ENCODE results near the gene CYP8B1.

CYP8B1 gene, protein sequence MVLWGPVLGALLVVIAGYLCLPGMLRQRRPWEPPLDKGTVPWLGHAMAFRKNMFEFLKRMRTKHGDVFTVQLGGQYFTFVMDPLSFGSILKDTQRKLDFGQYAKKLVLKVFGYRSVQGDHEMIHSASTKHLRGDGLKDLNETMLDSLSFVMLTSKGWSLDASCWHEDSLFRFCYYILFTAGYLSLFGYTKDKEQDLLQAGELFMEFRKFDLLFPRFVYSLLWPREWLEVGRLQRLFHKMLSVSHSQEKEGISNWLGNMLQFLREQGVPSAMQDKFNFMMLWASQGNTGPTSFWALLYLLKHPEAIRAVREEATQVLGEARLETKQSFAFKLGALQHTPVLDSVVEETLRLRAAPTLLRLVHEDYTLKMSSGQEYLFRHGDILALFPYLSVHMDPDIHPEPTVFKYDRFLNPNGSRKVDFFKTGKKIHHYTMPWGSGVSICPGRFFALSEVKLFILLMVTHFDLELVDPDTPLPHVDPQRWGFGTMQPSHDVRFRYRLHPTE

DNA sequence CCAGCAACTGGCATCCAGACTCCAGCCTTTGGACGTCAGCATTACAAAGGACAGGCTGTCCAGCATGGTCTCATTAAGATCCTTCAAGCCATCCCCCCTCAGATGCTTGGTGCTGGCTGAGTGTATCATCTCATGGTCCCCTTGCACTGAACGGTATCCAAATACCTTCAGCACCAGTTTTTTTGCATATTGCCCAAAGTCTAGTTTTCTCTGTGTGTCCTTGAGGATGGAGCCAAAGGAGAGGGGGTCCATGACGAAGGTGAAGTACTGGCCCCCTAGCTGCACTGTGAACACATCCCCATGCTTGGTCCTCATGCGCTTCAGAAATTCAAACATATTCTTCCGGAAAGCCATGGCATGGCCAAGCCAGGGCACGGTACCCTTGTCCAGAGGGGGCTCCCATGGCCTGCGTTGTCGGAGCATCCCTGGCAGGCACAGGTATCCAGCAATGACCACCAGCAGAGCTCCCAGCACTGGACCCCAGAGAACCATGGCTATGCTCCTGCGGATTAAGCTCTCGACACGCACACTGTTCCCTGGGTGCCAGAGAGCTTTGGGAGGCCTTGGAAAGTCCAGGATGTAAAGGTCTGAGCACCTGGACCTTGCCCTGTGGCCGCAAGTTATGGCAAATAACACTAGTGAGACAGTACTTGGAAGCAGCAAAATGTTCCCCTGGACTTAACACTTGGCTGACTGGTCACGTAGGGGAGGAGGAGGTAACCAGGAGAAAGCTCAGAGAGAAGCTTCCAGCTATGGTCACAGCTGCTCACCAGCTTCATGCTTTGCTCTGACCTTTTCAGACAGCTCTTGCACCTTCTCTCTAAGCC lies at the start of gene CYP8B1:
Gene CYP8B1 (minus strand): TSS at position 555 of the 827 bp plus-strand sequence. CDS start 63 bp downstream, at position 492.
- DNase-seq: no peak

DNA sequence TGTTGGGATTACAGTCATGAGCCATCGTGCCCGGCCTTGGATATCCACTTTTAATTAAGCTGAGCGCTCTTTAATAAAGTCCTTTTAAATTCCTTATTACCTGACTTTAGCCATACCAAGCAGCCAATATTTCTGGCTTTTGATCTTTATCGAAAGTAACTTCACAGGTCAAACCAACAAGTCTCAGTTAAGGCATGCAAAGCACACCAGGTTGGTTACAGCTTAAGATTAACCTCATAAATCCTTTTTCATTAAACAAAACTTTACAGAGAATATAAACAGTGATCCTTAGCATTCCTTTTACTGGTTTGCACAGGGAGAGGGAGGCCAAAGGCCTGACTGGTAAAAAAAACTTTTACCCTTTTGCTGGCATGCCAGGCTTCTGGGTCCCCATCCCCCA lies 47.9 kb upstream of the CYP8B1 start:
- no peak for DNase-seq

DNA sequence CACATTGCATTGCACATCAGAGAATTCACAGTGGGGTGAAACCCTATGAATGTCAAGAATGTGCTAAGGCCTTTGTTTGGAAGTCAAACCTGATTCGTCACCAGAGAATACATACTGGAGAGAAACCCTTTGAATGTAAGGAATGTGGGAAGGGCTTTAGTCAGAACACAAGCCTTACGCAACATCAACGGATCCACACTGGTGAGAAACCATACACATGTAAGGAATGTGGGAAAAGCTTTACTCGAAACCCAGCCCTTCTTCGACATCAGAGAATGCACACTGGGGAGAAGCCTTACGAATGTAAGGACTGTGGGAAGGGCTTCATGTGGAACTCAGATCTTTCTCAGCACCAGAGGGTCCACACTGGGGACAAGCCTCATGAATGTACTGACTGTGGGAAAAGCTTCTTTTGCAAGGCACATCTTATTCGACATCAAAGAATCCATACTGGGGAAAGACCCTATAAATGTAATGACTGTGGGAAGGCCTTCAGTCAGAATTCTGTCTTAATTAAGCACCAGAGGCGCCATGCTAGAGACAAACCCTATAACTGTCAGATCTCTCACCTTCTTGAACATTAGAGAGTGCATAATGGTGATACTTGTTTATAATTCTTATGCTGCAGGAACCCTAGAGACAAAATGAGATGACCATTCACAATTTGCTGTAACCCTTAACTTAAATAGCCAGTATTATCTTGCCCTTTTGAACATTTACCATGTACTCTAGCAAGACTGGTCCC lies 39.3 kb upstream of the CYP8B1 start:
- no peak for DNase-seq

DNA sequence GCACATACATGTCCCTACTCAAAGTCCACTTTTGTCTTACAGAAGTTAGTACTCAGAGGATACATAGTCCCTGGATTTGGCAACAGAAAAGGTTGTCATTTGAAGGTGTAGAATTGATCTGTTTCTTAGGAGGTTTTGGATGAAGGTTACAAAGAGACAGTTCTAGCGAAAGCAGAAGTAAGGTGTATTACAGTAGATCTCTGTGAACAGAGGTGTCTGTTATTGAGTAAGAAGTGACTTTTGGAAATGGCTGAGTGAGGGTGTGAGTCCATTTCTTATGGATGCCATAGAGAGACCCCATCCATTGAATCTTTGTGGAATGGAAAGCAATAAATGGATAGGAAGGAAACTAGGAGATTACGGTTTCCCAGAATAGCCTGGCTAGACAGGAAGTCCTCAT lies 35.9 kb upstream of the CYP8B1 start:
- no peak for DNase-seq

DNA sequence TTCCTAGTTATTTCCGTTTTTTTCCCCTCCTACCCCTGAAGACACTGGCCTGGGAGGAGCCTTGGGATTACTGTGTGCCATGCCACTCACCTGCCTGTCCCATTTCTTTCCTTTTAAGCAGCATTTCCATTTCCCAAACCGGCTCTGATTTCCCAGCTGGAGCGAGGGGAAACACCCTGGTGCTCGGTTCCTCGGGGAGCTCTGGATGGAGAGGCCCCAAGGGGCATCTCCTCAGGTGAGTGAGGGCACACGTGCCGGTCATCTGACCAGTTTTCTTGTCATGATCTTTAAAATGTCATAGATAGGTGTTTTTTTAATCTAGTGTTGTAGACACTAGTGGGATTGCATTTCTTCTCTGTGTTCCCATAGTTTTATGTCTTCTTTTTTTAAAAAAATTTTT lies 33.0 kb upstream of the CYP8B1 start:
- no peak for DNase-seq

DNA sequence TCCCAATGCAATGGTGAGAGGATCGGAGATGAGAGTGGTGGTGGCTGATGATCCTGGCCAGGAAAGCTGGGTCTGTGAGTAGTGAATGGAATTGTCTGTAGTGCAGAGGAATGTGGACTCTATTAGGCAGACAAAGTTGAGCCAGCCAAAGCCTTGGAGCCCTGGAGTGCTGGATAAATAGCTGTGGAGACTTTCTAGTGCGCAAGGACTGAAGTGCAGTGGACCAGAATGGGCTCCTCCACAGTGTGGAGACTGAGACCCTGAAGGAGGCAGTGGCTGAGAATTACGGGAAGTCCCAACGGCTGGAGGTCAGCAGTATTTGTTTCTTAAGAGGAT lies 31.1 kb upstream of the CYP8B1 start:
- DNase-seq: no peak

DNA sequence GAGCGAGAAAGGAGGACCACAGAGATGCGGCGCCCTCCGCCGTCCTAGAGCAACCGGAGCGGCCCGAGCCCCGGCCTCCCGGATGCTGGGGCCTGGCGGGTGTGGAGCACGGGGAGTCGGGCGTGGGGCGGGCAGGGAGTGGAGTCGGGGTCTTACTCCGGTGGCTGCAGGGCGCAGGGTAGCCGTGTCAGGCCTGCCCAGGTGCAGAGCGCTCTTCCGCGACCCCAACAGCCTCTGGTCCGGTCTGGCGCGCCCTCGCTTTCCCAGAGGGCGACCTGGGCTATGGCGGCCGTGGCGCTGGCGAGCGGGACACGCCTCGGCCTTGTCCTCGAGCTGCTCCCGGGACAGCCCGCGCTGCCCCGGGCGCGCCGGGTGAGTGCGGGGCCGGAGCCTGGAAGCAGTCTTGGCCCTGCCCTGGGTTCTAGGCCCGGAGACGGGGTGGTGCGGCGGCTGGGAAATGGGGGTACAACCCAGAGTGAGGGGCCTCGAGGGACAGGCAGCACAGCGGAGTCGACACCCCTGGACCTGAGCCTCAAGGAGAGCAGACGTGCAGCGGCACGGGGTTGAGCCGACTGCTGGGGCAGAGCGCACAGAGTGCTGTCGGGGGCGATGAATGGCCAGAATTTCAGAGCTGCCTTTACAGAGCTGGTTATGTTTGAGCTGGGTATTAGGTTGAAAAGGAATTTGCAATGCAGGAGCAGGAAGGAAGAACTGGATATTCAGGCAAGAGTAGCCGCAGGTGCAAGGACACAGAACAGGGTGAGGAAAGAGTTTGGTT lies 30.6 kb upstream of the CYP8B1 start, which contains the start of gene ZNF662:
Gene ZNF662 (plus strand): TSS at position 73 of the 778 bp plus-strand sequence. CDS start 1,973 bp downstream, outside the sequence.
- DNase-seq: peak; percentile 49

DNA sequence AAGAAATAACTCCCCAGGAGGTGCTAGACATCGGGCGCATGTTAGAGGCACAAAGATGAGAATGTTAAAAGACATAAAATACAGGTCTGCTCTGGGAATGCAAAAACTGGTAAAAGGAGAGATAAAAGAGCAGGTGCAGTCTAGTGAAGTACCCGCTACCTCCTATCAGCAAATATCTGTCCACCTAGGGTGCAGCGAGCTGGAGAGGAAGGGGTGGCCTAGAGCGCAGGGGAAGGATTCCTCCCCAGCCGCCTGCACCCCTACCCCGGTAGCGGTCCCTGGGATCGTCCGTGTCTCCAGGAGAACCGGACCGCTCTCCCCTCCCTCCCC lies 30.0 kb upstream of the CYP8B1 start:
- DNase-seq: no peak

DNA sequence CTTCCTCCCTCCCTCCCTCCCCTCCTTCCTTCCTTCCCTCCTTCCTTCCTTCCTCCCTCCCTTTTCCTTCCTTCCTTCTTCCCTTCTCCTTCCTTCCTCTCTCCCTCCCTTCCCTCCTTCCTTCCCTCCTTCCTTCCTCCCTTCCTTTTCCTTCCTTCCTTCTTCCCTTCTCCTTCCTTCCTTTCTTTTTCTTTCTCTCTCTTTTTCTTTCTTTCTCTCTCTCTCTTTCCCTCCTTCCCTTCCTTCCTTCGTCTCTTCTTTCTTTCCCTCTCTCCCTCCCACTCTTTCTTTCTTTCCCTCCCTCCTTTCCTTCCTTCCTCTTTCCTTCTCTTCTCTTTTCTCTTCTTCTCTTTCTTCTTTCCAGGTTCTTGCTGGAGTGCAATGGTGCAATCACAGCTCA lies 28.4 kb upstream of the CYP8B1 start:
- DNase-seq: no peak

GRCh38 chr3:42902257-42902656 lies 26.6 kb upstream of the CYP8B1 start:
- no peak for DNase-seq

DNA sequence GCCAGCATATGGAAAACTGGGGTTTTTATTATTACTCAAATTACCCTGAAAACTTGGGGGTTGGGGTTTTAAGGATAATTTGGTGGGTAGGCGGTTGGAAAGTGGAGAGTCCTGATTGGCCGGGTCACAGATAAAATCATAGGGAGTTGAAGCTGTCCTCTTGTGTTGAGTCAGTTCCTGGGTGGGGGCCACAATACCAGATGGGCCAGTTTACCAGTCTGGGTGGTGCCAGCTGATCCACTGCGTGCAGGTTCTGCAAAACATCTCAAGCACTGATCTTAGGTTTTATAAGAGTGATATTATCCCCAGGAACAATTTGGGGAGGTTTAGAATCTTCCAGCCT lies 25.4 kb upstream of the CYP8B1 start:
- DNase-seq: no peak

GRCh38 chr3:42900226-42901072 lies 24.8 kb upstream of the CYP8B1 start:
- no peak for DNase-seq

GRCh38 chr3:42898896-42899675 lies 23.4 kb upstream of the CYP8B1 start:
- no peak for DNase-seq

DNA sequence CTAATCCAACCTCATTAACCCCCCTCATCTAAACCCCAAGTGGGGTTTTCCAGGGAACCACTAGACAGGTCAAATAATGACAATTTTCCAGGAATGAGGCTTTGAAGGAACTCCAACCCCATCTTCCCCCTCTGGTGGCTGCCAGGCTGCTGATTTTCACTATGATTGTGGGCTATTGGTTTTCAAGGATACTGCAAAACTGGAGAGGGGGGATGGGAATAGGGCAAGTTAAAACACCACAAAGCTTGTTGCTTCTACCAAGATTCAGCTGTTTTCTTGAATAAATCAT lies 19.8 kb upstream of the CYP8B1 start:
- DNase-seq: no peak

- DNase-seq: no peak
Measured at GRCh38 chr3:42894698-42895579, 19.3 kb upstream of the CYP8B1 start.

DNA sequence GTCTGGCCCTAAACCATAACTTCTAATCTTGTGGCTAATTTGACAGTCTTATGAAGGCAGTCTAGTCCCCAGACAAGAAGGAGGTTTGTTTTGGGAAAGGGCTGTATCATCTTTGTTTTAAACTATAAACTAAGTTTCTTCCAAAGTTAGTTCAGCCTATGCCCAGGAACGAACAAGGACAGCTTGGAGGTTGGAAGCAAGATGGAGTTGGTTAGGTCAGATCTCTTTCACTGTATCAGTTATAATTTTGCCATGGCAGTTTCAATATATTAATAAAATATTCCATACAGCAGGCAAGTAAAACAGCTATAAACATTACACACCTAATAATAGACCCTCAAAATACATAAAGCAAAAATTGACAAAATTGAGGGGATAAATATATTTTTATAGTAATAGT lies 17.1 kb upstream of the CYP8B1 start:
- no peak for DNase-seq

GRCh38 chr3:42892169-42892568 lies 16.5 kb upstream of the CYP8B1 start:
- no peak for DNase-seq

- DNase-seq: no peak
Measured at GRCh38 chr3:42891042-42891441, 15.4 kb upstream of the CYP8B1 start.

DNA sequence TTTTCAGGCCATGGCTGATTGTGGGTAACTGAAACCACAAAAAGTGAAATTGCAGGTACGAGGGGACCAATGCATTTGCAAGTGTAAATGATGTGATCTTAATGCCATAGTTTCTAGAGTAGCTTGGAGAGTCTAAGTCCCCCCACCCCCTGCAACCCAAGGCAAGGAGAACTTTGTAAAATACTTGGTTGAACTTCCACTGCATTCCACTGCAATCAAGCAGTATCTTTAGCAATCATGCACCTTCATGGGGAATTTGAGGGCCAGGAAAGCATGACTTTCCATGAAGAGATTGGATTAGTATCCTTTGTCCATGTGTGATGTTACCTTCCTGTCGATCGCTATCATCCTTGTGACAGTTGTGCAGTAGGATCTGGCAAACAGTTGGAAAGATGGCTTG lies 11.4 kb upstream of the CYP8B1 start:
- DNase-seq: no peak

- no peak for DNase-seq
Measured at GRCh38 chr3:42886294-42886822, 10.7 kb upstream of the CYP8B1 start.

Measured in midbrain (tissue), 1 donor.